SIG-M5 (cell line): ENCODE data around the gene SH3PXD2B.
"Not testable (repeated sequence)": the region's sequence is repeated elsewhere in the genome, so short reads cannot be mapped to it uniquely, and the experiment has no call there.

Source experiments
- DNase-seq: peaks from one replicate; lab custom pipeline; 2025; lab: John Stamatoyannopoulos, UW

The SH3PXD2B gene

DNA sequence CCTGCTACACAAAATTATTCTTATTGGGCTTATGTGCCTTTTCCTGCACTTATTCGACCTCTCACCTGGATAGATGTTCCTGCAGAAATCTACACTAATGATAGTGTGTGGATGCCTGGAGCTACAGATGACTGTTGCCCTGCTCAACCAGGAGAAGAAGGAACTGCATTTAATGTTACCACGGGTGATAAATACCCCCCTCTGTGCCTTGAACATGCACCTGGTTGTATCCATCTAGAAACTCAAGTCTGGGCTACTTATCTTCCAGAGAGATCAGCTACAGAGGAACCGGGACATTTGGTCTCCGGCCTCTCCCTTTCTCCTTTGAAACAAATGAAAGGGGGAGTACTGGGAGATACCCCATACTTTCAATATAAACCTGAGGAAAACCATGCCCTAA lies 54.5 kb downstream of the SH3PXD2B start:
- no peak for DNase-seq

DNA sequence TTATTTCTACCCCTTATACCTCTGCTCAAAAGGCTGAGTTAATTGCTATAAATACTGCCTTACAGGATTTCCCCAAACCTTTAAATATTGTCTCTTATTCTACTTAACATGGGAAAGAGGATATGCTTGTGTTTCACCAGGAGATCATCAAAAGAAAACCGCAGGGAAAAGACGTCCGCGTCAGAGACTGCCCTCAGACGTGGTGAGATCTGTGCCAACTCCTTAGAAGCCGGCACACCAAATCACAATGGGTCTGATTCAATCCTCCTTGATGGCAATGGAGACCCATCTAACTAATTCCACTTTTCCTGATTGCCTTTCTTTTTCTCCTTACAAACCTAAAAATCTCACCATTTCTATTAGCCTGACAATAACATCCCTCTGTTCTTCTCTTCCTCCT lies 55.0 kb downstream of the SH3PXD2B start:
- DNase-seq = no peak

DNA sequence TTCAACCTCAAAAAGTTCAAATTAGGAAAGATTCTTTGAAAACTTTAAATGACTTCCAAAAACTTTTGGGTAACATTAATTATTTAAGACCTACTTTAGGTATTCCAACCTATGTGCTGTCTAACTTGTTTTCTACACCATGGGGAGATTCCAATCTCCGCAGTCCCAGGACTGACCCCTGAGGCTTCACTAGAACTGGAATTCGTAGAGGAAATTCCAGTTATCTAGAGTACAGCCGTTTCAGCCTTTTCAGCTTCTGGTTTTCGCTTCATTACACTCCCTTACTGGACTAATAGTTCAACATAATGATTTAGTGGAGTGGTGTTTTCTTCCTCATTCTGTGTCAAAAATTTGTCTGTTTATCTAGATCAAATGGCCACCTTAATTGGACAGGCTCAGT lies 55.7 kb downstream of the SH3PXD2B start:
- DNase-seq = not testable (repeated sequence)

DNA sequence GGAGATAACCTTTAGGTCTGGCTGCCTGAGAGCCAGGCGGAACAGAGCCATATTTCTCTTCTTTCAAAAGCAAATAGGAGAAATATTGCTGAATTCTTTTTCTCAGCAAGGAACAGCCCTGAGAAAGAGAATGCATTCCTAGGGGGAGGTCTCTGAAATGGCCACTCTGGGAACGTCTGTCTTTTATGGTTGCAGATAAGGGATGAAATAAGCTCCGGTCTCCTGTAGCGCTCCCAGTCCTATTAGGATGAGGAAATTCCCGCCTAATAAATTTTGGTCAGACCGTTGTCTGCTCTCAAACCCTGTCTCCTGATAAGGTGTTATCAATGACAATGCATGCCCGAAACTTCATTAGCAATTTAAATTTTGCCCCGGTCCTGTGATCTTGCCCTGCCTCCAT lies 57.3 kb downstream of the SH3PXD2B start:
- DNase-seq = not testable (repeated sequence)

DNA sequence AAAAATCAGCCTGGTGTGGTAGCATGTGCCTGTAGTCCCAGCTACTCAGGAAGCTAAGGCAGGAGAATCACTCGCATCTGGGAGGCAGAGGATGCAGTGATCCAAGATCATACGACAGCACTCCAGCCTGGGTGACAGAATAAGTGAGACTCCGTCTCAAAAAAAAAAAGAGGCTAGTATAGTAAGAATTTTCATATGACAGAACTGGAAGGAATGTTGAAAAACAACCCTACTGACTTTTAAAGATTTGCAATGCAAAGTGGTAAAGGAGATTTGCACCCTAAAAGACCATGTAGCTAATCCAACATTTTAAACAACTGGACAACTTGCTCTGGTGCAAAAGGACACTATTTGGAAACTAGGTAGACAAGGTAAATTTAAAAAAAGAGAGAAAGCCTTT lies 58.1 kb downstream of the SH3PXD2B start:
- DNase-seq = no peak

DNA sequence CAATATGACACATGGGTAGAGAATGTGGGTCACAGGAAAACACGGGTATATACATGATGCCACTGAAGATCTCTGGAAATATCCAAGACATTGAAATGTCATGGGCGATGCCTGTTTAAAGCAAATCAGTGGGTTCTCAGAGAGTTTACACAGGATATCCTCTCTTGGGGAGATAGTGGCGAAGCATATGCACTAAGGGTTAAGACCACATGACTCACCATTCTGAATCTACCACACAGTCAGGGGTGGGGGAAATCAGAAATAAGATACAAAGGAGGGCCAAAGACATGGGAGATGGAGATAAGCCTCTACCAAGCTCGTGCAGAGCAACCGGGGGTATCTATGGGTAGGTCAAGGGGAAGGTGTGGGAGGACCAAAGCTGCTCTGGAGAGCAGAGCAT lies 58.8 kb downstream of the SH3PXD2B start:
- no peak for DNase-seq

DNA sequence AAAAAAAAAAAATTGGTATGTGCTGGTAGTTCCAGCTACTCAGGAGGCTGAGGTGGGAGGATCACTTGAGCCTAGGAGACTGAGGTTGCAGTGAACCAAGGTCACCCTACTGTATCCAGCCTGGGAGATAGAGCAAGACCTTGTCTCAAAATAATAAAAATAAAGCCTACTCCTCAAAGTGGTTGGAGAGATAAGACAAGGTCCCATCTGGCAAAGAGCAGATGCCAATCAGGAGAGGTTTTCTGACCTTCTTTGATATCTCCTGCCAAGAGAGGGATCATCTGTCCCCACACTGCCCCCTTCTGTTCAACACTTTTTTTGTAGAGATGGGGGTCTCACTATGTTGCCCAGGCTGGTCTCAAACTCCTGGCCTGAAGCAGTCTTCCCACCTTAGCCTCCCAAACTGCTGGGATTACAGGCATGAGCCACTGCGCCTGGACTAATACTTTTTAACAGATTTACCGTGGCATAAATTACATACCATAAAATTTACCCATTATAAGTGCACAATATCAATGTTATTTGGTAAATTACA lies 64.7 kb downstream of the SH3PXD2B start:
- no peak for DNase-seq

DNA sequence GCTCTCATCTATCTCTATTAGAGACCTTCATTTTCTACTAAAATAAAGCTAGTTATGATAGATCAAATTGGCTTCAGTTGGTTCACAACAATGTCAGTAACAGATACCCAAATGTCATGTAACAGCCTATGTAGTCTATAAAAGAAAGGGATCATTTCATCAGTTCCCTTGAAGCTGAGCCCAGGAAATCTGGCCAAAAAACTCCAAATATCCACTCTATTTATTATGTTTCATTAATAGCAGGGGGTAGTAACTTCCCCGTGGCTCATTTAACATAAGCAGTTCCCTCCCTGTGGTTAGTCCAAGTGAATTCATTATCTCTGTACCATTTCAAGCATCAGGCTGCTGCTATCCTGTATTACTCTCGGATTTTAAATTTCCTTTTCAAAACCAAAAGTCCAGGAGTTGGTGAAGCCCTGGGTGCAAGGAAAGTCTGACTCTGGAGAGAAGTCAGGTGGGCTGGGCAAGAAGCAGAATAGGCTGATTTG lies 66.0 kb downstream of the SH3PXD2B start:
- DNase-seq = no peak

DNA sequence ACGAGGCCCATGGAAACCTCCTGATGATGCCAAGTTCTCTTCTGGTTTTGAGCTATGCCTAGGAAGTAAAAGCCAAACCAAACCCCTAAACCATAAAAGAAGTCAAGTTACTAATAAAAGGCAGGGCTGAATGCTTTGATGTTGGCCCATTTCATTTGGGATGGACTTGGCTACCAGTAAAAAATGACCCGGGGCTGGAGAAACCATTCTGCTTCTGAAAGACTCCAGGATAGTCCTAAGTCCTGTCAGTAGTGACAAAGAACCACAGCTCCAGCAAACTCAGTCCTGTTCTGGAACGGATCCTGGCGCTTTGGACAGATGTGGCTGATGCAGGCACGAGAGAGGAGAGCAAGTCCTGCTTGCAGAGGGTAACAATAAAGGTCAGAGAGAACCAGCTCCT lies 68.6 kb downstream of the SH3PXD2B start:
- DNase-seq = no peak

DNA sequence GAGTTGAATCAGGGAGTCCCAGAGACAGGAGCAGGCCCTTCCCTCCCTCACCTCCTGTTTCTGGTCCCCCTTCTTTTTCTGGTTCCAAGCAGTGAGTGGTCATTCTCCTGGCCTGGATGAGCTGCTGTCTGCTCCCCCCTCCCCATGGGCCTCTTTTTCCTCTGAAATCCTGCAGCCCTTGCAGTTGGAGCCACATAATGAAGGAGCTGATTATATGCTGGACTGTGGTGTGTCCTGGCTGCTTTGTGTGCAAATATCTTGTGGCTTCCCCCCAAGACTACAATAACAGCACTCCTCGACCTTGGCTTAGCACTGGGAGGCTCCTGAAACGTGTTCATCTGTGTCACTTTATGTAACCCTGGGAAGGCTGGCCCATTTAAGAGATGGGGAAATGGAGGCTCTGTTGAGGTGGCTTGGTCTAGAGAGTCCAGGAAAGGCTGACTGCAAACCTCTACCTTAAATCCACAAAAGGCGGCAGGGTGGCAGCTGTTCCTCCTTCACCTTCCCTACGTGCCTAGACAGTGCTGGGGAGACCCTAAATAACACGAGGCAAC lies 69.2 kb downstream of the SH3PXD2B start:
- DNase-seq = no peak

DNA sequence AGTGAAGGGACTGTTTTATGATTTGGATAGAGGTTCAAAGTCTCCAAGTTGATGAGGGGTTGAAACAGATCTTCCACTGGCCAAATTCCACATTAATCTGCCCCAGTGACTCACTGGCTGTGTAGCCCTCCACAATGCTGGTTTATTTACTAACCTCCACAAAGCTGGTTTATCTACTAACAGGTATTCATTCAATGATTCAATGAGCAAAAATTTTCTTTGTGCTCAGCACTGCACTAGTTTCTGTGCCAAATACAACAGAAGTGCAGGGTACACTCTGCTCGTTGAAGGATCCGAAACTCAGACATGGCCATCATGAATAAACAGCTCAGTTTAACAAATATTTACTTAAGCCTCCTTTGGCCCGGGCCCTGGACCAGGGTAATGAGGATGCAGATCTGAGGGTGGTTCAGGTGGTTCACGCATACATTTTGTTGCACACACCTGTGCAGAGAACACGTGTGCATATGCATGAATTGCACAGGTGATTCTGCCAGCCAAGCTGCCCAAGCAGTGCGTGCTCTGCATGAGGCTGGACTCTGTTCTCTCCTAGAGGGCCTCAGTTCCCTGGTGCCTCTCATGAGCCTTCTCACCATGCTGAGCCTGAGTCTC lies 71.0 kb downstream of the SH3PXD2B start:
- no peak for DNase-seq

DNA sequence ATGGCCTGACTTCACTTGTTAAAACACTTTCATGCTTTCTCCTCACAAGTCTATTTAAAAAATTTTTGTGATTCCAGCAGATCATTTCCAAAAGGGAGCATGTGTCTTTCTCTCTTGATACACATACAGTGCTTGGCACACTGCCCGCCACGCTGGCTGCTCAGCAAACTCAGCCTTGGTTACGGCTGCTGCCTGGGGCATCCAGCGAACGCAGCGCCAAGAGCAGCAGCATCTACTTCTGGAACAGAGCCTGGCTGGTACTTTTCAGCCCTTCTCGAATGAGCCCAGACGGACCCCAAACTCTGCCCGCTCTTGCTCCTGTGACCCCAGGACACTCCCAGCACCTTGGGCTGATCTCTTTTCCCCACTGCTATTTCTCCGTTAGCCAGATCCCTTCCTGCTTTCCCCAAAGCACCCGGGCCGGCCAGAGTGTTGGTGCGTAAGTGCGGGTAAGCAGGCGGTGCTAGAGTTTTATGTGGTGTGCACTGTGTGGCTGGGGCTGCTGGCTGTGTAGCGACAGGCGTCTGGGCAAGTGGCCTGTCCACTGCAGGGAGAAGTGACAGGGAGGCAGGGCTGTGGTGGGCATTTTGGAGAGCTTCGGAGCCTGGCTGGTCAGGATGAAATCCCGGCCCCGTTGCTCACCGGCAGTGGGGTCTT lies 73.2 kb downstream of the SH3PXD2B start:
- no peak for DNase-seq

DNA sequence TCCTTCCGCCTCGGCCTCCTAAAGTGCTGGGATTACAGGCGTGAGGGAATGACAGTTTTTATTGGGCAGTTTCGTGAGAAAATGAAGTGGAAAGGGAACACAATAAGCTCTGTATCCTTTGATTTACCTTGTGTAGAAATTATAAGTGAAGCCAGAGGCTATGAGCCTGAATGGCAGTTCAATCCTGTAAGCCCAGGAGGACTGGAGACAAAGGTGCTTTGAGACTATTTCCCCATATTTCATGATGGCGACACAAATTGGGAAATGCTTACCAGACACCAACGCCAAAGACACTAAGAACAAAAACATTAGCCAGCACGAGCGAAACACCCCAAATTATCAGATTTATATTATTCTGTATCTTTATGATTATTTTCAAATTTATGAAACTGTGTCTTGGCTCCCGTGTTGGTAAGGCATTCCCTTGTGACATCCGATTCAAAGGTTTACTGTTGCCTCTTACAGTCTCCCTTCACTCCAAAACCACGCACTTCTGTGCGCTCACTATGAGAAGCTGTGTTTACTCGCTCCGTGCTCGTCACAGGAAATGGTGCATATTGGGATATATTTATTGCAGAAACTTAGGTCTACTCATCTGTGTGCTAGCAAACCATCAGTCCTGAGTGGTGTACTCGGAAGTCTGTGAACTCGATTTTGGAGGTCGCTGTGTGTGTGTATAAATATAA lies 73.9 kb downstream of the SH3PXD2B start:
- no peak for DNase-seq

DNA sequence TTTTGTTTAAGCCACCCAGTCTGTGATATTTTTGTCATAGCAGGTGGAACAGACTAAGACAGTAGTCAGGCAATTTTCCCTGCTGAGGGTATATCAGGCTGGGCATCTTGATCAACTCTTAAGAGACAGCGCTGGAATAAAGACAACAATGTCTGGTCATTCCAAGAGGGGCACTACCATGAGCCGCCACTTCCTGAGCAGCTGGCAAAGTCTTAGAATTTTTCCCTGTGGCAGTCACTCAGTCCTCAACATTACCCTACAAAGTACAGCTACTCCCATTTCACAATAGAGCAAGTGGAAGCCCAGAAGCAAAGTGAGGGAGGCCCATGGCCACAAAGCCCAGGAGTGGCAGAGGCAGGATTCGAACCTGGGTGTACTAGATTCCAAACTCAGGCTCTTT lies 74.8 kb downstream of the SH3PXD2B start:
- DNase-seq = no peak

DNA sequence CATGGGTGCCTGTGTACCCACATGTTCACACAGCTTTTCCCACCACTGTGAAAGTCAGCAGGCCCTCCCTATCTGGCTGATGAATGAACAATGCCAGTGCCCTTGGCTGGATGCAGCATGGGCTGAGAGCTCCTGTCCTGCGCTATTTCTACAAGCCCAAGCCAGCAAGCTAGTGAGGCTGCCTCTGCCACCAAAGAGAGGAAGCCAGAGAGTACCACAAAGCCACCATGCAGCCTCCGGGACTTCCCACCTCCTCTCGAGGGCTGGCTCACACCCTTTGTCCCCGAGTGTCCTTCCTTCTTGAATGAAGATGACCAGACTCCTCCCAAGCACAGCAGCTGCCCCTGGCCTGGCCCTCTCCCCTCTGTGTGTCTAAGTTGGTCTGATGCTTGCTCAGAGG lies 76.5 kb downstream of the SH3PXD2B start:
- no peak for DNase-seq

DNA sequence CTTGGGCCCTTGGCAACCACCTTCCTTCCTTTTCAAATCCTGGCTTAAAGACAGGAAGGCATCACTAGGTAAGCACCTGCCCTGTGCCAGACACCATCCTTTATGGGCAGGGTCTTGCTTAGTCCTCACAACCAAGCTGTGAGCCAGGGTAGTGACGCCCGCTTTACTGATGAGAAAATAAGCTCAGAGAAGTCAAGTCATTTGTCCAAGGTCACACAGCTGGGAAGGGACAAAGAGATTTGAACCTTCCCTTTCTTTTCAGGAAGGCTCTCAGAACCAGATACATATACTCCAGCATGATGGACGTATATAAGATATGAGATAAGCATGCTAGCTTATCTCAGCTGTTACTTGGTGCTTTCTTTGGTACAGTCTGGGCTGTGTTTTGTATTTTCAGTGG lies 76.9 kb downstream of the SH3PXD2B start:
- no peak for DNase-seq

DNA sequence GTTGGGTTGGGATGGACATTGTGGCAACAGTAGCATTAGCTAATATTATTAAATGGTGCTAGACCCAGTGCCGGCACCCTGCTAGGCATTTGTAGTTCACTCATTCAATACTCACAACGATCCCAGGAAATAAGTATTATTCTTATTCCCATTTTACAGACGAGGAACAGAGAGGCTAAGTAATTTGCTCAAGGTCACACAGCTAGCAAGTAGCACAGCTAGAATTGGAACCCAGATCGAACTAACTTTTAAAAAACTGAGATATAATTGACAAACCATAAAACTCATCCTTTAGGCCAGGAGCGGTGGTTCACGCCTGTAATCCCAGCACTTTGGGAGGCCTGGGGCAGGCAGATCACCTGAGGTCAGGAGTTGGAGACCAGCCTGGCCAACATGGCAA lies 79.5 kb downstream of the SH3PXD2B start:
- no peak for DNase-seq

DNA sequence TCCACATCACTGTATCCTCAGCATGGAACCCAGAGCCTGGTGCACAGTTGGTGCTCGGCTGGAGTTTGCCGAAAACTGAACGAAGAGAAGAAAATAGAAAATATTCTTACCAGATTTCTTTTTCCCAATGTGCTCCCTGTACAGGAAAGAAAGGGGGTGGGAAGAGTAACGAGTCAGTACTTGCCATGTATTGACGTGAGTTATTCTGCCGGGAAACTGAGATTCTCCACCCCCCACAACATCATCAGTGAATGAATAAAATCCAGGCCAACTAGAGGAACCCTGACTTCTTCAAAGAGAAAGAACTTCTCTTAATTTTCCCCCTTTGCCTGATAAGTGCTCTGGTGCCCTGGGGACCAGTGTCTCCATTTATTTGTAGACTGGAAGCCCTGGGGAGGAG lies 80.6 kb downstream of the SH3PXD2B start:
- DNase-seq = no peak

DNA sequence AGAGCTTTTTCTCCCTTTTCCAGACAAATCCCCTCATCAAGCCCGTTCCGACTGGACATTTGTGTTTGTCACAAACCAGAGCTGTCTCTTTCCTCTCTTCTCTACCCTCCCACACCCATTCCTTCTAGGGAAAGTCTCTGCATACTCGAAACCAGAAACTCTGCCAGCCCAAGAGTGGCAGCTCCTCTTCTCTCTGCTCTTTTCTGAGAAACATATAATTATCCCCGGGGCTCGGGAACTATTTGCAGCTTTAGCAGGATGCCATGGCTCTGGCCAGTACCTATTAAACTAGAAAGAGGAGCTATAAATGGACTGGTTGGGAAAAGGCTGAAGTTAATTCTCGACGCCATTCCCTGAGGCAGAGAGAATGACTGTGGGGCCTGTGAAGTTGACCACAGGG lies 82.6 kb downstream of the SH3PXD2B start:
- no peak for DNase-seq

DNA sequence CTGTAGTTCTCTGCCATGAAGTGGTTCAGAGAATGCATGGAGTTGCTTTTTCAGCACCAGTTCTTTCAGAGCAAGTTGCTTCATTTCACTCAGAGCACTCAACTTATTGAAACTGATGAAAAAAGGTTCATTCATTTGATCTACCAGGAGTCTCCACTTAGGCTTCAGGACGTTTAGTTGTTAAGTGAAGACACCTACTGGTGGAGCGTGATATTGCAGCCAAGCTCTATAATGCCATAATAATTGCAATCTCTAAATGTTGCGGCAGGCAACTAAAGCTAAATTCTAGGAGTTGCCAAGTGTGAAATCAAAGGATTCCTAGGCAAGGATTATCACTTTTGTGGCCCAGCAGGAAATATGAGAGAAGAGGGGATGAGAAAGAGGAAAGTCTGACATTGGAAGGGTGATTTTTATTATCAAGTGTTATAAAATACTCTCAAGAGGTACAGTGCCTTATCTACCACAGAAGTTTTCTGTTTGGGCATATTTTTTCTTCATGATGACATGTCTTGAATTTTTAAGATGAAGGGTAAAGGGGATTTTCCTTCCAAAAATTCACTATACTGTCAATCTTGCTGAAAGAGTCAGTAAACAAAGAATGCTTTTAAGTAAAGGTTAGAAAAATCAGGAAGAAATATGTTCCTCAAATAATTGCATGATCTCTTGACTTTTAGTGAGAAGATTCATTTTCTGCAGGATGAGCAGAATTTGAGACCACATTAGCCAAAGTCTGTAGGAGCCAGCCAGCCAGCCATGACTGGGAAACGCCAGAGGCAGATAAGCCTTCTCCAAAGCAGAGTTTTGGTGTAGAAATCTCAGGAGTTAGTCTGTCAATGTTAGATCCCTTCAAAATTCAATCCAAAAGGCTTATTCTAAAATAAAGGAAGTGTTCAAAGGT lies 83.4 kb downstream of the SH3PXD2B start:
- DNase-seq = no peak

DNA sequence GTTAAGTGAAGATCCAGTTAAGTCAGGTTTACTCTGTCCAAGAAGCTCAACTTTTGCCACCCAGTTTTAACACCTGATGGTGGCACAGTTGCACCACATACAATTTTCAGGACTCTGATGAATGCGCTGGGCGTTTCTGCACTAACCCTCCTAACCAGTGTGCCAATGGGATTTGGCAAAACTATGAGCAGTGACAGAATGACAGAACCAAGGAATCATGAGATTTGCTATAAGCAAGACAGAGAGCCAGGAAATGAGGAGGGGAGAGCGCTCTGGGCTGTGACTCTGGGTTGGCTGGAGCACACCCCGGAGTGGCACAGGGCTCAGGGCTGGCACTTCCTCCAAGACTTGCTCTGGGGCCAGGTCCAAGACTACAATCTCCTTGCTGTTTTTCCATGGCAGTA lies 84.1 kb downstream of the SH3PXD2B start:
- no peak for DNase-seq

DNA sequence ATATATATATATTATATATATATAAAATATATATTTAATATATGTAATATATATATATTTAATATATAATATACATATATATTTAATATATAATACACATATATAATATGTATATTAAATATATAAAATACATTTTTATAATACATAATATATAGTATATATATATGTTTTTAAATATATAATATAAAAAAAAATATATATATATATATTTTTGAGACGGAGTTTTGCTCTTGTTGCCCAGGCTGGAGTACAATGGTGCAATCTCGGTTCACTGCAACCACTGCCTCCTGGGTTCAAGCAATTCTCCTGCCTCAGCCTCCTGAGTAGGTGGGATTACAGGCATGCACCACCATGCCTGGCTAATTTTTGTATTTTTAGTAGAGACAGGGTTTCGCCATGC lies 85.6 kb downstream of the SH3PXD2B start:
- not testable (repeated sequence) for DNase-seq
